ENCODE measurements around the gene CEACAM18.

DNA sequence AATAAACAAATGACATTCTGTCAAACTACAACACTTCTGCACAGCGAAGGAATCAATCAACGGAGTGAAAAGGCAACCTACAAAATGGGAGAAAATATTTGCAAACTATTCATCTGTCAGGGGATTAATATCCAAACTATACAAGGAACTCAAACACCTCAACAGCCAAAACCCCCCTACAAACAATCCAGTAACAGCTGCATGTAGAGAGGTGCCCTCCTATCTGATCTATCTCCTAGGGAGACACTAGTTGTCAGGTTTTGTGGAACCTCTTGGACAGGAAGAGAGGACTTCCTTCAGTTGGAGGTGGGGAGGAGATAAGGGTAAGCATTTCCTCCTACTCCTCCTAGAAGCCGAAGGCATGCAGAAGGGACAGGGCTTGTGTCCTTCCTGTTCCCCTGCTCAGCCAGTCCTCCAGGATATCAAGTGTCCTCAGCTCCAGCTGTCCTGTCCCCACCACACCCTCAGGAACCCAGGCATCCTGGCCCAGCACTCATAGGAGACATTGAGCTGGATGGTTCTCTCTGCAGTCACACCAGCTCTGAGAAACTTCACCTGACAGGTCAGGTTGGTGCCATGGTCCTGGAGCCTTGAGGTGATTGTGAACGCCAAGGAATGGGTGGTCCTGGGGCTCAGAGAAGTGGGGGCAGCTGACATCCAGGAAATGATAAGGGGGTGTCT lies 10.3 kb upstream of the CEACAM18 start:
- TF ChIP-seq RAD21 (IDR thresholded peaks at IDR 0.05; ENCODE audit: low read length) (no peak), SMC3 (IDR thresholded peaks at IDR 0.05; ENCODE audit: low read depth, low read length) (no peak), POLR2A (IDR thresholded peaks at IDR 0.05; ENCODE audit: low read depth, low read length) (no peak), BHLHE40 (IDR thresholded peaks at IDR 0.05; ENCODE audit: low read depth, low read length) (no peak), MXI1 (IDR thresholded peaks at IDR 0.05; ENCODE audit: borderline replicate concordance, low read depth, low read length) (no peak), CEBPB (IDR thresholded peaks at IDR 0.05; ENCODE audit: low read depth, low read length) (no peak), RFX5 (IDR thresholded peaks at IDR 0.05; ENCODE audit: low read depth, low read length) (no peak)
- TF ChIP-seq, protein P1, sequence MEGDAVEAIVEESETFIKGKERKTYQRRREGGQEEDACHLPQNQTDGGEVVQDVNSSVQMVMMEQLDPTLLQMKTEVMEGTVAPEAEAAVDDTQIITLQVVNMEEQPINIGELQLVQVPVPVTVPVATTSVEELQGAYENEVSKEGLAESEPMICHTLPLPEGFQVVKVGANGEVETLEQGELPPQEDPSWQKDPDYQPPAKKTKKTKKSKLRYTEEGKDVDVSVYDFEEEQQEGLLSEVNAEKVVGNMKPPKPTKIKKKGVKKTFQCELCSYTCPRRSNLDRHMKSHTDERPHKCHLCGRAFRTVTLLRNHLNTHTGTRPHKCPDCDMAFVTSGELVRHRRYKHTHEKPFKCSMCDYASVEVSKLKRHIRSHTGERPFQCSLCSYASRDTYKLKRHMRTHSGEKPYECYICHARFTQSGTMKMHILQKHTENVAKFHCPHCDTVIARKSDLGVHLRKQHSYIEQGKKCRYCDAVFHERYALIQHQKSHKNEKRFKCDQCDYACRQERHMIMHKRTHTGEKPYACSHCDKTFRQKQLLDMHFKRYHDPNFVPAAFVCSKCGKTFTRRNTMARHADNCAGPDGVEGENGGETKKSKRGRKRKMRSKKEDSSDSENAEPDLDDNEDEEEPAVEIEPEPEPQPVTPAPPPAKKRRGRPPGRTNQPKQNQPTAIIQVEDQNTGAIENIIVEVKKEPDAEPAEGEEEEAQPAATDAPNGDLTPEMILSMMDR (conservative IDR thresholded peaks at IDR 0.05; ENCODE audit: low read depth, low read length), result no peak
- TF ChIP-seq, protein P2, sequence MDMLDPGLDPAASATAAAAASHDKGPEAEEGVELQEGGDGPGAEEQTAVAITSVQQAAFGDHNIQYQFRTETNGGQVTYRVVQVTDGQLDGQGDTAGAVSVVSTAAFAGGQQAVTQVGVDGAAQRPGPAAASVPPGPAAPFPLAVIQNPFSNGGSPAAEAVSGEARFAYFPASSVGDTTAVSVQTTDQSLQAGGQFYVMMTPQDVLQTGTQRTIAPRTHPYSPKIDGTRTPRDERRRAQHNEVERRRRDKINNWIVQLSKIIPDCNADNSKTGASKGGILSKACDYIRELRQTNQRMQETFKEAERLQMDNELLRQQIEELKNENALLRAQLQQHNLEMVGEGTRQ (IDR thresholded peaks at IDR 0.05; ENCODE audit: low read depth, low read length), result no peak

Data from IMR-90 (cell line).